GM12891 (cell line): ENCODE data around the gene C1orf116.

Experiments
- POLR2A ChIP-seq: IDR thresholded peaks from 2 replicates; pipeline ENCODE4 v1.6.1; 2011; ENCODE audit warnings: low read depth, low read length, control low read depth
- POLR2AphosphoS5 ChIP-seq: IDR thresholded peaks from 2 replicates; pipeline ENCODE4 v1.6.1; 2011; ENCODE audit warnings: low read depth, low read length, control low read depth
- TAF1 ChIP-seq: IDR thresholded peaks from 2 replicates; pipeline ENCODE4 v1.6.1; 2011; ENCODE audit warnings: low read depth, low read length, control low read depth

DNA sequence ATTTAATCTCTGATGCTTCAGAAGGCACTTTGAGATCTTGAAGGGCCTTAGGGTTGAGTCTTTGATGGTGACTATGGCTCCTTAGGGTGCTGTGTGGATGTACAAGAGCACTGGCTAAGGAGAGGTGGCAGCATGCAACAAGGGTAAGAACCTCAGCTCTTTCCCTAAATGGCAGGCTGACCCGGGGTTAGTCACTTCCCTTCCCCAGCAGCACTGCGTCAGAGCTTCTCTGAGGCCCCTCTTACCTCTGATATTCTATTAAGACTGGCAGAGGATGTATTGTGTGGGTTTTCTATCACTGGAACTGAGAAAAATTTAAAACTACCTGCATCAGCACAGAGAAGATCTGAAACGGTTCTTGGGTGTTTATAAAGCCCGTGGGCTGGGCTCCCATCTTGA lies 11.8 kb downstream of the C1orf116 start:
- TF ChIP-seq POLR2AphosphoS5: no peak
- no peak for TF ChIP-seq POLR2A
- no peak for TF ChIP-seq TAF1
